ENCODE measurements around the gene WDR44. TPM values are rescaled to one million over a fixed set of nuclear protein-coding genes. Genes with fewer than 3 reads are reported as not detected.
"Not testable (repeated sequence)": the region's sequence is repeated elsewhere in the genome, so short reads cannot be mapped to it uniquely, and the experiment has no call there.

WDR44 gene
- total and polyA plus RNA-seq, 9 donors, result 6.1 to 17.9 (median 15.3) TPM

DNA sequence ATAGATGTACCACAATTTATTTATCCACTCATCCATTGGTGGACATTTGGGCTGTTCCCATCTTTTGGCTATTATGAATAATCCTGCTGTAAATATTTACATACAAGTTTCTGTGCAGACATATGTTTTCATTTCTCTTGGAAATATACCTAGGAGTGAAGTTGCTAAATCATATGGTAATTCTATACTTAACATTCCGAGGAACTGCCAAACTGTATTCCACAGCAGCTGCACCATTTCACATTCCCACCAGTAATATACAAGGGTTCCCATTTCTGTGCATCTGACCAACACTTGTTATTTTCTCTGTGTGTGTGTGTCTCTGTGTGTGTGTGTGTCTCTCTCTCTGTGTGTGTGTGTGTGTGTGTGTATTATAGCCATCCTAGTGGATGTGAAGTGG is 134.3 kb downstream of the WDR44 start:
- no peaks in the 10 kb centered on the region for H3K4me1 ChIP-seq (ENCODE audit: insufficient read depth)
- intact Hi-C loops (cut with DNase I), result no loop called here
- 56 to 79% (median 67%) methylated on average over 1 of the region's 1 CpG for WGBS, 3 donors
- no peak overlapping the region for H3K4me3 ChIP-seq
- DNase-seq, result no peak
- TF ChIP-seq POLR2A (IDR thresholded peaks at IDR 0.05) (no peak), EP300 (IDR thresholded peaks at IDR 0.05) (no peak)
- TF ChIP-seq, protein P1, sequence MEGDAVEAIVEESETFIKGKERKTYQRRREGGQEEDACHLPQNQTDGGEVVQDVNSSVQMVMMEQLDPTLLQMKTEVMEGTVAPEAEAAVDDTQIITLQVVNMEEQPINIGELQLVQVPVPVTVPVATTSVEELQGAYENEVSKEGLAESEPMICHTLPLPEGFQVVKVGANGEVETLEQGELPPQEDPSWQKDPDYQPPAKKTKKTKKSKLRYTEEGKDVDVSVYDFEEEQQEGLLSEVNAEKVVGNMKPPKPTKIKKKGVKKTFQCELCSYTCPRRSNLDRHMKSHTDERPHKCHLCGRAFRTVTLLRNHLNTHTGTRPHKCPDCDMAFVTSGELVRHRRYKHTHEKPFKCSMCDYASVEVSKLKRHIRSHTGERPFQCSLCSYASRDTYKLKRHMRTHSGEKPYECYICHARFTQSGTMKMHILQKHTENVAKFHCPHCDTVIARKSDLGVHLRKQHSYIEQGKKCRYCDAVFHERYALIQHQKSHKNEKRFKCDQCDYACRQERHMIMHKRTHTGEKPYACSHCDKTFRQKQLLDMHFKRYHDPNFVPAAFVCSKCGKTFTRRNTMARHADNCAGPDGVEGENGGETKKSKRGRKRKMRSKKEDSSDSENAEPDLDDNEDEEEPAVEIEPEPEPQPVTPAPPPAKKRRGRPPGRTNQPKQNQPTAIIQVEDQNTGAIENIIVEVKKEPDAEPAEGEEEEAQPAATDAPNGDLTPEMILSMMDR (IDR thresholded peaks at IDR 0.05), result no peak
- no peaks in the 10 kb centered on the region for H3K36me3 ChIP-seq
- no peaks in the 10 kb centered on the region for H3K9me3 ChIP-seq
- no peaks in the 10 kb centered on the region for H3K27me3 ChIP-seq
- H3K27ac ChIP-seq, result no peak overlapping the region

DNA sequence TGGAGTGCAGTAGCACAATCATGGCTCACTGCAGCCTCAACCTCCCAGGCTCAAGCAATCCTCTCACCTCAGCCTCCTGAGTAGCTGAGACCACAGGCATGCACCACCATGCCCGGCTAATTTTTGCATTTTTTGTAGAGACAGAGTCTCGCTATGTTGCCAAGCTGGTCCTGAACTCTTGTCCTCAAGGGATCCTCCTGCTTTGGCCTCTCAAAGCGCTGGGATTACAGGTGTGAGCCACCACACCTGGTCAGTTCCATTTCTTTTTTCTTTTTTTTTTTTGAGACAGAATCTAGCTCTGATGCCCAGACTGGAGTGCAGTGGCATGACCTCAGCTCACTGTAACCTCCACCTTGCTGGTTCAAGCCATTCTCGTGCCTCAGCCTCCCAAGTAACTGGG is 136.5 kb downstream of the WDR44 start:
- H3K36me3 ChIP-seq; H3K27ac ChIP-seq; H3K9me3 ChIP-seq; DNase-seq; intact Hi-C loops (cut with DNase I); H3K4me1 ChIP-seq (ENCODE audit: insufficient read depth); H3K4me3 ChIP-seq; H3K27me3 ChIP-seq: not testable (repeated sequence)
- WGBS, 3 donors, result 81 to 91% (median 85%) methylated on average over 4 of the region's 4 CpGs

DNA sequence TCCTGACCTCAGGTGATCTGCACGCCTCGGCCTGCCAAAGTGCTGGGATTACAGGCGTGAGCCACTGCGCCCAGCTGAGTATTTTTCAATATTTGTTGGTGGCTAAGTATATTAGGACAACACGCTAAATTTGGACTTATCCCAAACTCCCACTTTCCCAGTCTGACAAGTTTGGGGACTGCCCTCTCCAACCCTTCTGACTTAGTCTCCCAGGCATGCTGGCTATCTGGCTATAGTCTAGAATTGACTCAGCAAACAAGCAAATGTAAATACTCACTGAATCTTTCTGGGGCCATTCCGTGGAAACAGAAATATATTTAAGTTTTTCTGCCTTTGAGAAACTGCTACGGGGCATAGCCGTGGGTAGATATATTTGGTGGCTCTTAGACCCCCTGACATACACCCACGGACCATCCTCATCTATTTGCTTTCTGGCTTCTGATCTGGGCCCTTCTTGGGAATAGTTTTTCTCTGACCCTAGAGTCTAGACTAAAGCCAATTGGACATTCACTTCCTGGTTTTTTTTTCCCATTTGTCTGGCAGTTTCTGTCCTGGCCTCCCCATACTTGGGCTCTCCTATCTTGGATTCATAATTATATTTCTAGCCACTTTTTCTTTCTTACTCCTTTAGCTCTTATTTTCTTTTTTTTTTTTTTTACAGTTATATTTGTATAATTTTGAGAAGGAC is 138.5 kb downstream of the WDR44 start:
- H3K4me1 ChIP-seq (ENCODE audit: insufficient read depth), result no peaks in the 10 kb centered on the region
- TF ChIP-seq POLR2A (IDR thresholded peaks at IDR 0.05) (no peak), EP300 (IDR thresholded peaks at IDR 0.05) (no peak)
- TF ChIP-seq, protein P1 (IDR thresholded peaks at IDR 0.05), result no peak
- H3K27ac ChIP-seq, result no peak overlapping the region

DNA sequence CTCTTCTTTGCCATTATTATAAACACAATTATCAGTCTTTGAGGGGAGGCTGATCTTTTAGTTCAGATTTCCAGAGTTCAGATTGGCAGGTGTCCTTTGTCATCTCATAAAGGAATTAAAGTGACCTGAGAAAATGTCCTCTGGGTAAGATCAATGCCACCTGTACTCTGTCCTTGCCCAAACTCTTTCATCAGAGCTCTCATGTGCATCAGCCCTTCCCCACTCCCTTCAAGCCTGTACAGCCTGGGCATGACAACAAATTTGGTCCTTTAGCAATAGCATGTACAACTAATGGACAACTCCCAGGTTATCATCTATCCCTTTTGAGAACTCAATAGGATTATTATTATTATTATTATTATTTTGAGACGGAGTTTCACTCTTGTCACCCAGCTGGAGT is 140.8 kb downstream of the WDR44 start:
- DNase-seq; H3K27ac ChIP-seq; intact Hi-C loops (cut with DNase I); H3K36me3 ChIP-seq; H3K9me3 ChIP-seq; H3K4me1 ChIP-seq (ENCODE audit: insufficient read depth); H3K4me3 ChIP-seq; H3K27me3 ChIP-seq: not testable (repeated sequence)
- 66 to 82% (median 81%) methylated on average over 1 of the region's 1 CpG for WGBS, 3 donors

More for the DNA sequence above, 138.5 kb downstream of the WDR44 start:
- H3K4me3 ChIP-seq, result no peak overlapping the region
- intact Hi-C loops (cut with DNase I), result no loop called here
- no peaks in the 10 kb centered on the region for H3K9me3 ChIP-seq
- no peaks in the 10 kb centered on the region for H3K36me3 ChIP-seq
- DNase-seq, result no peak
- 76 to 83% (median 77%) methylated on average over 9 of the region's 9 CpGs for WGBS, 3 donors
- H3K27me3 ChIP-seq, result no peaks in the 10 kb centered on the region

DNA sequence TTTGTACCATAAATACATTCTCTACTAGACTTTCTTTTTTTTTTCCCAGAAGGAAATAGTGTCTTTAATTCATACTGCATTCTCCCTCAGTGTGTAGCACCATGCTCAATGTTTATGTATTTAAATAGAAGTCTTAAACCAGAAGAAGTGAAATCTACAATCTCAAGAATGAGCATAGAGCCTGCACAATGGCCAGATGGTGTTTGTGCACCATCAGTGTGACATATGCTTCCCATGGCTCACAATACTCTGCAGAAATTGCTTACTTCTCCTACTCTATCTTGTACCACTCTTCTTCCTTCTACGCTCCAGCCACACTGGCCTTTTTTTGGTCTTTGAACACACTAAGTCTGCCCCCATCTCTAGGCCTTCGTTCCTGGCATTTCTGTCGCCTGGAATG is 147.1 kb downstream of the WDR44 start:
- Histone ChIP-seq H3K4me3 (no peak overlapping the region), H3K4me1 (ENCODE audit: insufficient read depth) (no peaks in the 10 kb centered on the region), H3K27me3 (no peaks in the 10 kb centered on the region), H3K9me3 (no peaks in the 10 kb centered on the region), H3K36me3 (no peaks in the 10 kb centered on the region), H3K27ac (no peak overlapping the region)
- WGBS, 3 donors, result 74 to 82% (median 79%) methylated on average over 3 of the region's 3 CpGs
- DNase-seq, result no peak
- TF ChIP-seq, protein P1 (IDR thresholded peaks at IDR 0.05), result no peak
- TF ChIP-seq POLR2A (IDR thresholded peaks at IDR 0.05), result no peak
- TF ChIP-seq EP300 (IDR thresholded peaks at IDR 0.05), result no peak
- intact Hi-C loops (cut with DNase I), result no loop called here
